Osteocyte (in vitro differentiated cells): Measurements from ENCODE around the gene UBR3. TPM values are rescaled to one million over a fixed set of nuclear protein-coding genes. Genes with fewer than 3 reads are reported as not detected.
"Not testable (repeated sequence)": the region's sequence is repeated elsewhere in the genome, so short reads cannot be mapped to it uniquely, and the experiment has no call there.

Experiments
- DNase-seq: peaks from one replicate; pipeline ENCODE4 v3.0.0; 2021; ENCODE audit warnings: mixed read lengths; ENCODE audit not compliant: unreplicated experiment; ENCODE audit errors: extremely low spot score
- H3K27ac Mint-ChIP-seq: one replicate; pipeline ENCODE4 v1.8.0; 2021; ENCODE audit warnings: mild to moderate bottlenecking, mixed read lengths; ENCODE audit not compliant: unreplicated experiment
- H3K27me3 Mint-ChIP-seq: one replicate; pipeline ENCODE4 v1.8.0; 2021; ENCODE audit warnings: mixed read lengths; ENCODE audit not compliant: unreplicated experiment
- H3K36me3 Mint-ChIP-seq: one replicate; pipeline ENCODE4 v1.8.0; 2021; ENCODE audit warnings: mixed read lengths; ENCODE audit not compliant: unreplicated experiment
- H3K4me1 Mint-ChIP-seq: one replicate; pipeline ENCODE4 v1.8.0; 2021; ENCODE audit warnings: mixed read lengths; ENCODE audit not compliant: unreplicated experiment
- H3K4me3 Mint-ChIP-seq: one replicate; pipeline ENCODE4 v1.8.0; 2021; ENCODE audit warnings: mild to moderate bottlenecking, moderate library complexity, mixed read lengths; ENCODE audit not compliant: unreplicated experiment
- H3K9me3 Mint-ChIP-seq: one replicate; pipeline ENCODE4 v1.8.0; 2021; ENCODE audit warnings: mixed read lengths; ENCODE audit not compliant: unreplicated experiment
- total RNA-seq: library from RNA; stranded (reverse); gene quantifications from 2 replicates; pipeline ENCODE4 v1.2.1, GENCODE V29; 2021
- TF ChIP-seq, protein P1 (sequence below): fragments of 200-600 bp; sonication (generic); IDR thresholded peaks from 2 replicates; pipeline ENCODE4 v1.5.0; 2021; ENCODE audit warnings: antibody characterized with exemption, mild to moderate bottlenecking, moderate library complexity

Gene UBR3
- total RNA-seq, 1 donor from 2014 or later, result 38.0 TPM

DNA sequence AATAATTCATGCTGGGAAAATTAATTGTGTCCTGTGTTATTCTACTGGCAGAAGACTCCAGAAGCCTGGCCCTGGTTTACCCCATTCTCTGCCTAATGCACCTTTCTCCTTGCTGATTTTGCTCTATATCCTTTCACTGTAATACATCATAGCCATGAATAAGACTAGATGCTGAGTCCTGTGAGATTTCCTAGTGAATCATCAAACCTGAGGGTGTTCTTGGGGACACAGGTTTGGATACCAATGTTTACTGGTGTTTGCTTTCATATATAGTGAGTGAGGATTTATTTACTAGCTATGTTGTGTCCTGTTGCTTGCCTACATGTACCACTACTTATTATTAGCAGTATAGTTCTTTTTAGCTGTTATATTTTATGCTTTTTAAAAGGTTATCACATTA lies 9.0 kb upstream of the UBR3 start:
- Mint-ChIP-seq H3K27me3 (no peaks in the 10 kb centered on the region), H3K9me3 (no peaks in the 10 kb centered on the region), H3K27ac (no peak overlapping the region), H3K4me1 (peaks cover 38% of the 10 kb centered on the region), H3K4me3 (no peak overlapping the region), H3K36me3 (peaks cover 52% of the 10 kb centered on the region)
- DNase-seq, result no peak
- TF ChIP-seq, protein P1, sequence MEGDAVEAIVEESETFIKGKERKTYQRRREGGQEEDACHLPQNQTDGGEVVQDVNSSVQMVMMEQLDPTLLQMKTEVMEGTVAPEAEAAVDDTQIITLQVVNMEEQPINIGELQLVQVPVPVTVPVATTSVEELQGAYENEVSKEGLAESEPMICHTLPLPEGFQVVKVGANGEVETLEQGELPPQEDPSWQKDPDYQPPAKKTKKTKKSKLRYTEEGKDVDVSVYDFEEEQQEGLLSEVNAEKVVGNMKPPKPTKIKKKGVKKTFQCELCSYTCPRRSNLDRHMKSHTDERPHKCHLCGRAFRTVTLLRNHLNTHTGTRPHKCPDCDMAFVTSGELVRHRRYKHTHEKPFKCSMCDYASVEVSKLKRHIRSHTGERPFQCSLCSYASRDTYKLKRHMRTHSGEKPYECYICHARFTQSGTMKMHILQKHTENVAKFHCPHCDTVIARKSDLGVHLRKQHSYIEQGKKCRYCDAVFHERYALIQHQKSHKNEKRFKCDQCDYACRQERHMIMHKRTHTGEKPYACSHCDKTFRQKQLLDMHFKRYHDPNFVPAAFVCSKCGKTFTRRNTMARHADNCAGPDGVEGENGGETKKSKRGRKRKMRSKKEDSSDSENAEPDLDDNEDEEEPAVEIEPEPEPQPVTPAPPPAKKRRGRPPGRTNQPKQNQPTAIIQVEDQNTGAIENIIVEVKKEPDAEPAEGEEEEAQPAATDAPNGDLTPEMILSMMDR, result no peak

DNA sequence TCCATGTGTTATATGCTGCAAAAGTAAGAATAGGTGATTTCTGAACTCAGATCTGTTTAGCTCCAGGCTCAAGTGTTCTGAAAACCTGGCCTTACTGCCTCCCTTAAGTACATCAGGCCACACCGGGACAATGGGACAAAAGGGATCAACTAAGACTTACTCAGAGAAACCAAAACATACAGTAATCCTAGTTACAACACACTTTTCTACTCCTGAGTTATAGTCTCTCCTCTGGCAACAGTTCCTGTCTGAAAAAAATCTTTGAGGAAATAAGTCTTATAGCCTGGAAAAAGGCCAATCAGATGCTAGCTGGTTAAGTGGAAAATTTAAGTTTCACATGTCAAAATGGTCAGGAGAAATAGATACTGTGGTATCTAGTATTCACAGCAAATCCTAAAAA lies 8.1 kb upstream of the UBR3 start:
- TF ChIP-seq, protein P1, result no peak
- Mint-ChIP-seq H3K9me3 (no peaks in the 10 kb centered on the region), H3K36me3 (peaks cover 46% of the 10 kb centered on the region), H3K4me3 (no peak overlapping the region), H3K27me3 (no peaks in the 10 kb centered on the region), H3K4me1 (peaks cover 46% of the 10 kb centered on the region), H3K27ac (peak overlapping the region; percentile 59)
- no peak for DNase-seq

DNA sequence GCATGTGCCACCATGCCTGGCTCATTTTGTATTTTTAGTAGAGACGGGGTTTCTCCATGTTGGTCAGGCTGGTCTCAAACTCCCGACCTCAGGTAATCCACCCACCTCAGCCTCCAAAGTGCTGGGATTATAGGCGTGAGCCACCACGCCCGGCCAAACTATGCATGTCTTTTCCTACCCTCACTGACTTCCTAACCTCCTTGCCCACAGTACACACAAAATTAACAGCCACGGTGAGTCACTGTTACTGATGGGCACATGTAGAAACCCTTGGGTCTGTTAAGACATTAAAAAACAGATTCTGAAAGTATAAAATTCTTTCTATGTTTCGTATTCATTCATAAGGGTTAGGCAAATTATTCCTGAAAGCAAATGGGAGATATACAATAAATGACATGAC lies 7.2 kb upstream of the UBR3 start:
- not testable (repeated sequence) for H3K9me3 Mint-ChIP-seq, H3K27me3 Mint-ChIP-seq, H3K4me3 Mint-ChIP-seq, DNase-seq
- H3K36me3 Mint-ChIP-seq, result peaks cover 42% of the 10 kb centered on the region
- H3K27ac Mint-ChIP-seq, result peak overlapping the region; percentile 87
- peaks cover 50% of the 10 kb centered on the region for H3K4me1 Mint-ChIP-seq

DNA sequence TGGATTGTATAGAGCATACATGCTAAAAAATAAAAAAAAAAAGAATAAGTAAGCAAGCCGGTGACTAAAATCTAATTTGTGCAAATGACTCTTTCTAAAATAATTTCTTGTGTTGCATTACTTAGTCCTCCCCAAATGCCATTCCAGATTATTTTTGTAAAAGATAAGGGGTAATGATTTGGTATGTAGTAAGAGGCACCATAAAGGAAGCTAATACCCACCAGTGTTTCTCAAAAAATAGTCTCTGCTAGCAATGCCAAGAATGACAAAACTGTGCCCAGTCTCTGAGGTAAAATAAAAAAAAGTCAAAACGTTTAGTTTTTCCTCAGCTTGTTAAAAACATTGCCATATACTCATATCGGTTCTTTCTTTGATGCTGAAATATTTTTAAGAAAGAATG lies 5.2 kb upstream of the UBR3 start:
- no peak for DNase-seq
- Mint-ChIP-seq H3K4me1 (peaks cover 56% of the 10 kb centered on the region), H3K36me3 (peaks cover 25% of the 10 kb centered on the region), H3K27me3 (no peaks in the 10 kb centered on the region), H3K9me3 (no peaks in the 10 kb centered on the region), H3K27ac (no peak overlapping the region), H3K4me3 (no peak overlapping the region)
- TF ChIP-seq, protein P1, result no peak

DNA sequence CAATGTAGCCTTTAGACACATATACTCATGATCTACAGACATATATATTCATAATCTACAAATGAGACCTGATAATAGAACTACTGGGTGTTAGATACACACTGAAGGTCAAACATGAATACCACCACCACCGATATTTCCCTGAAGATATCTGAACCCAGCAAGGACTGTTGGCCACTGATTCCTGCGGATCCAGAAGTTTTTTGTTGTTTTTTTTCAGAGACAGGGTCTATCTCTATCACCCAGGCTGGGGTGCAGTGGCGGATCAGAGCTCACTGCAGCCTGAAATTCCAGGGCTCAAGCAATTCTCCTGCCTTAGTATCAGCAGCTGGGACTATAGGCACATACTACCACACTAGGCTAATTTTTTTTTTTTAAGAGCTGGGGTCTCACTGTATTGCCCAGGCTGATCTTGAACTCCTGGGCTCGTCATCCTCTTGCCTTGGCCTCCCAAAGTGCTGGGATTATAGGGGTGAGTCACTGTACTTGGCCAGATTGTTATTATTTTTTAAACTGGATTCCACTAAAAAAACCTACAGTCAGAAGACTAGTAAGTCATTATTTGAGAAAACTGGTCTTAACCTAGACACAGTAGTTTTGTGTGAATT lies 4.4 kb upstream of the UBR3 start:
- Mint-ChIP-seq H3K4me1 (peaks cover 58% of the 10 kb centered on the region), H3K4me3 (peak overlapping the region; percentile 57), H3K36me3 (peaks cover 17% of the 10 kb centered on the region), H3K9me3 (no peaks in the 10 kb centered on the region), H3K27me3 (no peaks in the 10 kb centered on the region), H3K27ac (peak overlapping the region; percentile 47)
- TF ChIP-seq, protein P1, result no peak
- DNase-seq, result no peak

DNA sequence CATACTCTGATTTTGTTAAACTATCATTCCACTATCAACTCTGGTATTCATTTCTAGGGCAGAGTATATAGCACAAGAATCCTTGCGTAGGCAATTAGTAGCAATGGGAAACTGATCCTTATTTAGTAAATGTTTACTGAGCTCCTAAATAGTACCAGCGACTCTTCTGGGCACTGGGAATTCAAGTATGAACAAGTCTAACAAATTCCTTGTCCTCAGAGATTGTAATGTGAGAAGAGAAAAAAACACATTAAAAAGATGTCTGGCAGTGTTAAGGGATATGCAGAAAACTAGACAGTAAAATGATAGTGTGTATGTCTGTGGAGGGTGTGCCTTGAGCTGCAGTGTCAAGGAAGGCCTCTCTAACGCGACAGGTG lies 3.3 kb upstream of the UBR3 start:
- Mint-ChIP-seq H3K4me3 (peak overlapping the region; percentile 83), H3K27ac (peak overlapping the region; percentile 71), H3K4me1 (peaks cover 65% of the 10 kb centered on the region), H3K36me3 (peaks cover 14% of the 10 kb centered on the region), H3K9me3 (no peaks in the 10 kb centered on the region), H3K27me3 (no peaks in the 10 kb centered on the region)
- TF ChIP-seq, protein P1, result no peak
- no peak for DNase-seq
